GM12878 (cell line): ENCODE data around the gene CENPX.
"Not testable (repeated sequence)": the region's sequence is repeated elsewhere in the genome, so short reads cannot be mapped to it uniquely, and the experiment has no call there.

Experiments
- ASH2L ChIP-seq: fragments of 300-600, 200-600 bp; sonication (generic); IDR thresholded peaks from 2 replicates; pipeline ENCODE4 v1.6.1; 2017; ENCODE audit warnings: low read depth, mild to moderate bottlenecking, borderline replicate concordance
- ATF7 ChIP-seq: fragments of 450-650 bp; IDR thresholded peaks from 2 replicates; pipeline ENCODE4 v1.6.1; 2016; ENCODE audit warnings: low read depth, mild to moderate bottlenecking
- CEBPB ChIP-seq, 2 experiments: fragments of 150-350 bp in 1 of 2; IDR thresholded peaks; 2 replicates each; pipeline ENCODE4 v1.6.1; 2012 to 2014; ENCODE audit warnings: low read depth in 2 of 2, low read length in 2 of 2, borderline replicate concordance in 1 of 2, inconsistent platforms in 1 of 2
- EZH2 ChIP-seq: IDR thresholded peaks from 2 replicates; pipeline ENCODE4 v1.6.1; 2012; ENCODE audit warnings: low read depth, mild to moderate bottlenecking, control low read depth, inconsistent platforms, low read length, borderline replicate concordance; ENCODE audit not compliant: control insufficient read depth
- KDM1A ChIP-seq: fragments of 200-600 bp; sonication (generic); IDR thresholded peaks from 2 replicates; pipeline ENCODE4 v1.6.1; 2016; ENCODE audit warnings: borderline replicate concordance
- NFYB ChIP-seq: IDR thresholded peaks from 2 replicates; pipeline ENCODE4 v1.6.1; 2011; ENCODE audit warnings: low read depth, mild to moderate bottlenecking, low read length, improper control_type of control experiment, moderate library complexity; ENCODE audit not compliant: insufficient read depth
- POLR2A ChIP-seq: IDR thresholded peaks from 2 replicates; pipeline ENCODE4 v1.6.1; 2011; ENCODE audit warnings: low read depth, mild to moderate bottlenecking, low read length
- RCOR1 ChIP-seq: conservative IDR thresholded peaks from 2 replicates; pipeline ENCODE4 v1.6.1; 2012; ENCODE audit warnings: low read depth, low read length, improper control_type of control experiment
- TF ChIP-seq, protein P1 (sequence below): IDR thresholded peaks from 2 replicates; pipeline ENCODE4 v1.6.1; 2011; ENCODE audit warnings: low read depth, mild to moderate bottlenecking, low read length, moderate library complexity, borderline replicate concordance; ENCODE audit errors: extremely low read depth
- TF ChIP-seq, protein P2 (sequence below), 3 experiments: IDR thresholded peaks in 2 of 3; conservative IDR thresholded peaks in 1 of 3; 2 replicates each; pipeline ENCODE4 v1.5.1; 2011; ENCODE audit warnings: low read depth in 3 of 3, low read length in 3 of 3, mild to moderate bottlenecking in 3 of 3, control low read depth in 2 of 3, moderate library complexity in 2 of 3, inconsistent platforms in 1 of 3, mixed read lengths in 1 of 3; ENCODE audit not compliant: control insufficient read depth in 2 of 3, insufficient read depth in 1 of 3; ENCODE audit errors: extremely low read depth in 1 of 3
- TF ChIP-seq, protein P3 (sequence below): fragments of 450-650 bp; formaldehyde crosslinking; IDR thresholded peaks from 2 replicates; pipeline ENCODE4 v1.5.0; 2022; ENCODE audit warnings: mild to moderate bottlenecking, missing genetic modification characterization
- TF ChIP-seq, protein P4 (sequence below): IDR thresholded peaks from 2 replicates; pipeline ENCODE4 v1.6.1; 2012; ENCODE audit warnings: mild to moderate bottlenecking, low read depth, low read length
- TF ChIP-seq, protein P5 (sequence below): IDR thresholded peaks from 2 replicates; pipeline ENCODE4 v1.6.1; 2011; ENCODE audit warnings: mild to moderate bottlenecking, low read depth, low read length, moderate library complexity; ENCODE audit not compliant: insufficient replicate concordance
- TF ChIP-seq, protein P6 (sequence below): fragments of 450-650 bp; IDR thresholded peaks from 2 replicates; pipeline ENCODE4 v1.6.1; 2014; ENCODE audit warnings: mild to moderate bottlenecking

DNA sequence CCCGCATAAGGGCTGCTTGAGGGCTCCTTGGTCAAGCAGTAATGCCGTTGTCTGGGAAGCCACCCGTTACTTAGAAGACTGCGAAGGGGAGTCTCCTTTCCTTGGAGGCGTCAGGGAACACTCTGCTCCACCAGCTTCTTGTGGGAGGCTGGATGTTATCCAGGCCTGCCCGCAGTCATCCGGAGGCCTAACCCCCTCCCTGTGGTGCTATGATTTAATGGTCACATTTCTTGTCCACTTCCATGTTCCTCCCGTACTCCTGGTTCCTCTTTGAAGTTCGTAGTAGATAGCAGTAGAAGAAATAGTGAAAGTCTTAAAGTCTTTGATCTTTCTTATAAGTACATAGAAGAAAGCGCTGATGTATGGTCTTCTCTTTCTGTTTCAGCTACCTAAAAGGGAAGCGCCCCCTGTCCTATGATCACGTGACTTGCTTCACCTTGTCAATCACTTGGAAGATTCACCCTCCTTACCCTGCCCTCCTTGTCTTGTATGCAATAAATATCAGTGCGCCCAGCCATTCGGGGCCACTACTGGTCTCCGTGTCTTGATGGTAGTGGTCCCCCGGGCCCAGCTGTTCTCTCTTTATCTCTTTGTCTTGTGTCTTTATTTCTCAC lies 16.2 kb upstream of the CENPX start:
- TF ChIP-seq, protein P1, sequence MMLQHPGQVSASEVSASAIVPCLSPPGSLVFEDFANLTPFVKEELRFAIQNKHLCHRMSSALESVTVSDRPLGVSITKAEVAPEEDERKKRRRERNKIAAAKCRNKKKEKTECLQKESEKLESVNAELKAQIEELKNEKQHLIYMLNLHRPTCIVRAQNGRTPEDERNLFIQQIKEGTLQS = not testable (repeated sequence)
- not testable (repeated sequence) for TF ChIP-seq KDM1A; POLR2A; EZH2; ATF7; RCOR1; CEBPB (IDR thresholded peaks at IDR 0.05; ENCODE audit: borderline replicate concordance in 1 of 2, low read depth in 2 of 2, low read length in 2 of 2); NFYB; ASH2L
- TF ChIP-seq, protein P2, sequence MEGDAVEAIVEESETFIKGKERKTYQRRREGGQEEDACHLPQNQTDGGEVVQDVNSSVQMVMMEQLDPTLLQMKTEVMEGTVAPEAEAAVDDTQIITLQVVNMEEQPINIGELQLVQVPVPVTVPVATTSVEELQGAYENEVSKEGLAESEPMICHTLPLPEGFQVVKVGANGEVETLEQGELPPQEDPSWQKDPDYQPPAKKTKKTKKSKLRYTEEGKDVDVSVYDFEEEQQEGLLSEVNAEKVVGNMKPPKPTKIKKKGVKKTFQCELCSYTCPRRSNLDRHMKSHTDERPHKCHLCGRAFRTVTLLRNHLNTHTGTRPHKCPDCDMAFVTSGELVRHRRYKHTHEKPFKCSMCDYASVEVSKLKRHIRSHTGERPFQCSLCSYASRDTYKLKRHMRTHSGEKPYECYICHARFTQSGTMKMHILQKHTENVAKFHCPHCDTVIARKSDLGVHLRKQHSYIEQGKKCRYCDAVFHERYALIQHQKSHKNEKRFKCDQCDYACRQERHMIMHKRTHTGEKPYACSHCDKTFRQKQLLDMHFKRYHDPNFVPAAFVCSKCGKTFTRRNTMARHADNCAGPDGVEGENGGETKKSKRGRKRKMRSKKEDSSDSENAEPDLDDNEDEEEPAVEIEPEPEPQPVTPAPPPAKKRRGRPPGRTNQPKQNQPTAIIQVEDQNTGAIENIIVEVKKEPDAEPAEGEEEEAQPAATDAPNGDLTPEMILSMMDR (IDR thresholded peaks at IDR 0.05 in 2 of 3, conservative IDR thresholded peaks at IDR 0.05 in 1 of 3; ENCODE audit: control insufficient read depth in 2 of 3, extremely low read depth in 1 of 3, insufficient read depth in 1 of 3, low read depth in 3 of 3, low read length in 3 of 3) = not testable (repeated sequence)
- TF ChIP-seq, protein P3, sequence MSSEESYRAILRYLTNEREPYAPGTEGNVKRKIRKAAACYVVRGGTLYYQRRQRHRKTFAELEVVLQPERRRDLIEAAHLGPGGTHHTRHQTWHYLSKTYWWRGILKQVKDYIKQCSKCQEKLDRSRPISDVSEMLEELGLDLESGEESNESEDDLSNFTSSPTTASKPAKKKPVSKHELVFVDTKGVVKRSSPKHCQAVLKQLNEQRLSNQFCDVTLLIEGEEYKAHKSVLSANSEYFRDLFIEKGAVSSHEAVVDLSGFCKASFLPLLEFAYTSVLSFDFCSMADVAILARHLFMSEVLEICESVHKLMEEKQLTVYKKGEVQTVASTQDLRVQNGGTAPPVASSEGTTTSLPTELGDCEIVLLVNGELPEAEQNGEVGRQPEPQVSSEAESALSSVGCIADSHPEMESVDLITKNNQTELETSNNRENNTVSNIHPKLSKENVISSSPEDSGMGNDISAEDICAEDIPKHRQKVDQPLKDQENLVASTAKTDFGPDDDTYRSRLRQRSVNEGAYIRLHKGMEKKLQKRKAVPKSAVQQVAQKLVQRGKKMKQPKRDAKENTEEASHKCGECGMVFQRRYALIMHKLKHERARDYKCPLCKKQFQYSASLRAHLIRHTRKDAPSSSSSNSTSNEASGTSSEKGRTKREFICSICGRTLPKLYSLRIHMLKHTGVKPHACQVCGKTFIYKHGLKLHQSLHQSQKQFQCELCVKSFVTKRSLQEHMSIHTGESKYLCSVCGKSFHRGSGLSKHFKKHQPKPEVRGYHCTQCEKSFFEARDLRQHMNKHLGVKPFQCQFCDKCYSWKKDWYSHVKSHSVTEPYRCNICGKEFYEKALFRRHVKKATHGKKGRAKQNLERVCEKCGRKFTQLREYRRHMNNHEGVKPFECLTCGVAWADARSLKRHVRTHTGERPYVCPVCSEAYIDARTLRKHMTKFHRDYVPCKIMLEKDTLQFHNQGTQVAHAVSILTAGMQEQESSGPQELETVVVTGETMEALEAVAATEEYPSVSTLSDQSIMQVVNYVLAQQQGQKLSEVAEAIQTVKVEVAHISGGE = not testable (repeated sequence)
- TF ChIP-seq, protein P4, sequence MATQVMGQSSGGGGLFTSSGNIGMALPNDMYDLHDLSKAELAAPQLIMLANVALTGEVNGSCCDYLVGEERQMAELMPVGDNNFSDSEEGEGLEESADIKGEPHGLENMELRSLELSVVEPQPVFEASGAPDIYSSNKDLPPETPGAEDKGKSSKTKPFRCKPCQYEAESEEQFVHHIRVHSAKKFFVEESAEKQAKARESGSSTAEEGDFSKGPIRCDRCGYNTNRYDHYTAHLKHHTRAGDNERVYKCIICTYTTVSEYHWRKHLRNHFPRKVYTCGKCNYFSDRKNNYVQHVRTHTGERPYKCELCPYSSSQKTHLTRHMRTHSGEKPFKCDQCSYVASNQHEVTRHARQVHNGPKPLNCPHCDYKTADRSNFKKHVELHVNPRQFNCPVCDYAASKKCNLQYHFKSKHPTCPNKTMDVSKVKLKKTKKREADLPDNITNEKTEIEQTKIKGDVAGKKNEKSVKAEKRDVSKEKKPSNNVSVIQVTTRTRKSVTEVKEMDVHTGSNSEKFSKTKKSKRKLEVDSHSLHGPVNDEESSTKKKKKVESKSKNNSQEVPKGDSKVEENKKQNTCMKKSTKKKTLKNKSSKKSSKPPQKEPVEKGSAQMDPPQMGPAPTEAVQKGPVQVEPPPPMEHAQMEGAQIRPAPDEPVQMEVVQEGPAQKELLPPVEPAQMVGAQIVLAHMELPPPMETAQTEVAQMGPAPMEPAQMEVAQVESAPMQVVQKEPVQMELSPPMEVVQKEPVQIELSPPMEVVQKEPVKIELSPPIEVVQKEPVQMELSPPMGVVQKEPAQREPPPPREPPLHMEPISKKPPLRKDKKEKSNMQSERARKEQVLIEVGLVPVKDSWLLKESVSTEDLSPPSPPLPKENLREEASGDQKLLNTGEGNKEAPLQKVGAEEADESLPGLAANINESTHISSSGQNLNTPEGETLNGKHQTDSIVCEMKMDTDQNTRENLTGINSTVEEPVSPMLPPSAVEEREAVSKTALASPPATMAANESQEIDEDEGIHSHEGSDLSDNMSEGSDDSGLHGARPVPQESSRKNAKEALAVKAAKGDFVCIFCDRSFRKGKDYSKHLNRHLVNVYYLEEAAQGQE = not testable (repeated sequence)
- TF ChIP-seq, protein P5, sequence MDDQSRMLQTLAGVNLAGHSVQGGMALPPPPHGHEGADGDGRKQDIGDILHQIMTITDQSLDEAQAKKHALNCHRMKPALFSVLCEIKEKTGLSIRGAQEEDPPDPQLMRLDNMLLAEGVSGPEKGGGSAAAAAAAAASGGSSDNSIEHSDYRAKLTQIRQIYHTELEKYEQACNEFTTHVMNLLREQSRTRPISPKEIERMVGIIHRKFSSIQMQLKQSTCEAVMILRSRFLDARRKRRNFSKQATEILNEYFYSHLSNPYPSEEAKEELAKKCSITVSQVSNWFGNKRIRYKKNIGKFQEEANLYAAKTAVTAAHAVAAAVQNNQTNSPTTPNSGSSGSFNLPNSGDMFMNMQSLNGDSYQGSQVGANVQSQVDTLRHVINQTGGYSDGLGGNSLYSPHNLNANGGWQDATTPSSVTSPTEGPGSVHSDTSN = peak; percentile 71
- TF ChIP-seq, protein P6, sequence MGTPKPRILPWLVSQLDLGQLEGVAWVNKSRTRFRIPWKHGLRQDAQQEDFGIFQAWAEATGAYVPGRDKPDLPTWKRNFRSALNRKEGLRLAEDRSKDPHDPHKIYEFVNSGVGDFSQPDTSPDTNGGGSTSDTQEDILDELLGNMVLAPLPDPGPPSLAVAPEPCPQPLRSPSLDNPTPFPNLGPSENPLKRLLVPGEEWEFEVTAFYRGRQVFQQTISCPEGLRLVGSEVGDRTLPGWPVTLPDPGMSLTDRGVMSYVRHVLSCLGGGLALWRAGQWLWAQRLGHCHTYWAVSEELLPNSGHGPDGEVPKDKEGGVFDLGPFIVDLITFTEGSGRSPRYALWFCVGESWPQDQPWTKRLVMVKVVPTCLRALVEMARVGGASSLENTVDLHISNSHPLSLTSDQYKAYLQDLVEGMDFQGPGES = not testable (repeated sequence)
